ENCODE results near the gene DMRT1.
"Not testable (repeated sequence)": the region's sequence is repeated elsewhere in the genome, so short reads cannot be mapped to it uniquely, and the experiment has no call there.

The DMRT1 gene

GRCh38 chr9:912776-913175 lies 71.3 kb downstream of the DMRT1 start:
- peaks cover 5% of the 10 kb centered on the region for H3K27me3 ChIP-seq (ENCODE audit: insufficient read depth, low read length)
- H3K4me1 ChIP-seq (ENCODE audit: insufficient read depth, low read length), result no peaks in the 10 kb centered on the region
- H3K9me3 ChIP-seq (ENCODE audit: low read length), result no peaks in the 10 kb centered on the region
- H3K36me3 ChIP-seq (ENCODE audit: insufficient read depth, low read length), result no peaks in the 10 kb centered on the region
- H2AFZ ChIP-seq (ENCODE audit: low read depth, low read length), result no peak overlapping the region
- no peak overlapping the region for H3K4me3 ChIP-seq (ENCODE audit: low read length)

- not testable (repeated sequence) for H3K4me1 ChIP-seq (ENCODE audit: insufficient read depth, low read length); H3K27me3 ChIP-seq (ENCODE audit: insufficient read depth, low read length); H3K9me3 ChIP-seq (ENCODE audit: low read length); H3K4me3 ChIP-seq (ENCODE audit: low read length); H2AFZ ChIP-seq (ENCODE audit: low read depth, low read length); H3K36me3 ChIP-seq (ENCODE audit: insufficient read depth, low read length)
Measured at GRCh38 chr9:913526-913925, 72.0 kb downstream of the DMRT1 start.

GRCh38 chr9:917730-918129 lies 76.2 kb downstream of the DMRT1 start:
- Histone ChIP-seq H3K9me3 (ENCODE audit: low read length) (no peaks in the 10 kb centered on the region), H3K4me1 (ENCODE audit: insufficient read depth, low read length) (no peaks in the 10 kb centered on the region), H3K36me3 (ENCODE audit: insufficient read depth, low read length) (no peaks in the 10 kb centered on the region), H3K27me3 (ENCODE audit: insufficient read depth, low read length) (no peaks in the 10 kb centered on the region), H3K4me3 (ENCODE audit: low read length) (no peak overlapping the region), H2AFZ (ENCODE audit: low read depth, low read length) (no peak overlapping the region)

- H3K4me1 ChIP-seq (ENCODE audit: insufficient read depth, low read length), result no peaks in the 10 kb centered on the region
- H3K9me3 ChIP-seq (ENCODE audit: low read length), result no peaks in the 10 kb centered on the region
- H3K36me3 ChIP-seq (ENCODE audit: insufficient read depth, low read length), result no peaks in the 10 kb centered on the region
- H3K27me3 ChIP-seq (ENCODE audit: insufficient read depth, low read length), result no peaks in the 10 kb centered on the region
- H3K4me3 ChIP-seq (ENCODE audit: low read length), result no peak overlapping the region
- no peak overlapping the region for H2AFZ ChIP-seq (ENCODE audit: low read depth, low read length)
Measured at GRCh38 chr9:920927-921326, 79.4 kb downstream of the DMRT1 start.

DNA sequence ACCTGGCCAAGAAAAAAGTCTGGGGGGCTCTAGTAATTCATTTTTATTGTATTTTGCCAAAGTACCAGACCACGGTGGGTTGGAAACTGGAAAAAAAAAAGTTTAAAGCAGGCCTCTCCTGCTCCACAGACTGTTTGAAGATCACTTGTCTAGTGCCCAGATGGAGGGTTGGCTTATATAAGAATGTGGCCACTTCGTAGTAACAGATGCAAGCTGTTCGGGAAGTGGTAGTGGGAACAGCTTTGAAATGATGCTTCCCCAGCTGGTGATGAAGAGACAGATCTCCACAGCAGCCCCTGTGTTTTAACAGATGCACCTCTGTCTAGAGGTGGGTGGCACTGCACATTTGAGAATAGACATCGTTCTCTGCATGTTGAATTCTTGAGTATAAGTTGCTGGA lies 80.7 kb downstream of the DMRT1 start:
- Histone ChIP-seq H3K36me3 (ENCODE audit: insufficient read depth, low read length) (no peaks in the 10 kb centered on the region), H3K27me3 (ENCODE audit: insufficient read depth, low read length) (no peaks in the 10 kb centered on the region)

DNA sequence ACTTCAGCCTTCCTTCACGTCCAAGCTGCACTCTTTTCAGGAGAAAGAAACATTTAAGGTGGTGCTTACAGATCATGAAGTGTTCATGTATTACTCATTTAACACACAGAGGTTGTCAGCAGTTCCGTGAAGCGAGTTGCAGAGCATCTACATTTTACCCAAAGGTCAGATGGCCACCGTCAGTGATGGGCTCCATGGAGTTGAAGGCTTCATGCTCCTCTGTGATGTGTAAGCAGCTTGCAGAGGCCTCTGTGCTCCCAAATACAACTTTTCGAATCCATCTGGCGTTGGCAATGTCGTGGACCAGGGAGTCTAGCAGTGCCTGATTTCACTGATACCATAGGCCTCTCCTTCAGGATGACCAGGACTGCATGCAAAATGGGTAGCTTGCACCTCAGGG lies 81.2 kb downstream of the DMRT1 start:
- no peaks in the 10 kb centered on the region for H3K4me1 ChIP-seq (ENCODE audit: insufficient read depth, low read length)
- H3K9me3 ChIP-seq (ENCODE audit: low read length), result no peaks in the 10 kb centered on the region
- H3K36me3 ChIP-seq (ENCODE audit: insufficient read depth, low read length), result no peaks in the 10 kb centered on the region
- H3K4me3 ChIP-seq (ENCODE audit: low read length), result no peak overlapping the region
- H2AFZ ChIP-seq (ENCODE audit: low read depth, low read length), result no peak overlapping the region
- H3K27me3 ChIP-seq (ENCODE audit: insufficient read depth, low read length), result no peaks in the 10 kb centered on the region

More for the DNA sequence above, 80.7 kb downstream of the DMRT1 start:
- no peak overlapping the region for H3K4me3 ChIP-seq (ENCODE audit: low read length)
- no peaks in the 10 kb centered on the region for H3K9me3 ChIP-seq (ENCODE audit: low read length)
- H2AFZ ChIP-seq (ENCODE audit: low read depth, low read length), result no peak overlapping the region
- H3K4me1 ChIP-seq (ENCODE audit: insufficient read depth, low read length), result no peaks in the 10 kb centered on the region

GRCh38 chr9:926976-927375 lies 85.5 kb downstream of the DMRT1 start:
- Histone ChIP-seq H3K4me3 (ENCODE audit: low read length) (no peak overlapping the region), H3K36me3 (ENCODE audit: insufficient read depth, low read length) (no peaks in the 10 kb centered on the region), H2AFZ (ENCODE audit: low read depth, low read length) (no peak overlapping the region), H3K27me3 (ENCODE audit: insufficient read depth, low read length) (no peaks in the 10 kb centered on the region), H3K4me1 (ENCODE audit: insufficient read depth, low read length) (no peaks in the 10 kb centered on the region), H3K9me3 (ENCODE audit: low read length) (no peaks in the 10 kb centered on the region)

GRCh38 chr9:928363-929042 lies 87.0 kb downstream of the DMRT1 start:
- H3K4me3 ChIP-seq (ENCODE audit: low read length), result no peak overlapping the region
- no peak overlapping the region for H2AFZ ChIP-seq (ENCODE audit: low read depth, low read length)
- H3K9me3 ChIP-seq (ENCODE audit: low read length), result no peaks in the 10 kb centered on the region

GRCh38 chr9:929719-930118 lies 88.2 kb downstream of the DMRT1 start:
- Histone ChIP-seq H2AFZ (ENCODE audit: low read depth, low read length) (no peak overlapping the region), H3K27me3 (ENCODE audit: insufficient read depth, low read length) (no peaks in the 10 kb centered on the region), H3K4me3 (ENCODE audit: low read length) (no peak overlapping the region), H3K9me3 (ENCODE audit: low read length) (no peaks in the 10 kb centered on the region), H3K36me3 (ENCODE audit: insufficient read depth, low read length) (no peaks in the 10 kb centered on the region), H3K4me1 (ENCODE audit: insufficient read depth, low read length) (no peaks in the 10 kb centered on the region)

More at GRCh38 chr9:928363-929042, 87.0 kb downstream of the DMRT1 start:
- no peaks in the 10 kb centered on the region for H3K36me3 ChIP-seq (ENCODE audit: insufficient read depth, low read length)
- H3K27me3 ChIP-seq (ENCODE audit: insufficient read depth, low read length), result no peaks in the 10 kb centered on the region
- H3K4me1 ChIP-seq (ENCODE audit: insufficient read depth, low read length), result no peaks in the 10 kb centered on the region

GRCh38 chr9:933356-933755 lies 91.9 kb downstream of the DMRT1 start:
- Histone ChIP-seq H3K9me3 (ENCODE audit: low read length) (no peaks in the 10 kb centered on the region), H3K4me3 (ENCODE audit: low read length) (no peak overlapping the region), H3K27me3 (ENCODE audit: insufficient read depth, low read length) (no peaks in the 10 kb centered on the region), H3K36me3 (ENCODE audit: insufficient read depth, low read length) (no peaks in the 10 kb centered on the region), H2AFZ (ENCODE audit: low read depth, low read length) (no peak overlapping the region), H3K4me1 (ENCODE audit: insufficient read depth, low read length) (no peaks in the 10 kb centered on the region)

- H2AFZ ChIP-seq (ENCODE audit: low read depth, low read length), result no peak overlapping the region
- no peak overlapping the region for H3K4me3 ChIP-seq (ENCODE audit: low read length)
- H3K9me3 ChIP-seq (ENCODE audit: low read length), result no peaks in the 10 kb centered on the region
- H3K27me3 ChIP-seq (ENCODE audit: insufficient read depth, low read length), result no peaks in the 10 kb centered on the region
- no peaks in the 10 kb centered on the region for H3K4me1 ChIP-seq (ENCODE audit: insufficient read depth, low read length)
- H3K36me3 ChIP-seq (ENCODE audit: insufficient read depth, low read length), result no peaks in the 10 kb centered on the region
Measured at GRCh38 chr9:935348-935965, 94.0 kb downstream of the DMRT1 start.

DNA sequence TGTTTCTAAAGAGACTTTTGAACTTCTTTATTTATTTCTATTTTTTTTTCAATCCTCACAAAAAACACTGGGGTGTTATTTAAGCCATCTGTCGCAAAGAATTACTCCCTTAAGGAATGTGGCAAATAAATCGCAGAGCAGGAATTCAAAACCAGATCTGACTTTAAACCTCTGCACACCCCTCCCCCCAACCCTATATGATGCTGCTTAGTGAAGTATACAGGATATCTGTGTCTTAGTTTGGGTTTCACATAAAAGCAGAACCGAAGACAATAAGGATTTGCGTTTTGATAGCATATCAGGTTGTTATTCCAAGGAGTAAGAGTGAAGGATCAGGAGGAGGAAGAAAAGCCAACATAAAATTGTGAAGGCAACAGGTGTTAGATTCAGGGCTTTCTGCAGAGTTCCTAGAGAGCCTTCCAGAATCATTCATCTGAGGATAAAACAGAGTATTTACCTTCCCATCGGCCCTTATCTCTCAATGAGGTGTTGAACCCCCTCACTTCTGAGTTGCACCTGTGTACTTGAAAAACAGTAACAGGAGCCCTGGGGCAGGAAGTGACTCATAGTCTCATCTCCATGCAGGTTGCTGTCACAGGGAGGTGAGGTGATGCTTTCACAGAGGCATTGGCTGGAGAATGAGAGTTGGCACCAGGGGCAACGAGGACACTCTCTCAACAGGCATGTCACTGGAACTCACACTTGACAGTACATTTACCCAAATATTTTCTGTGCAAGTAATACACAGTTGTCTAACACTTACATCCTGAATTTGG lies 101.5 kb downstream of the DMRT1 start:
- no peak overlapping the region for H3K4me3 ChIP-seq (ENCODE audit: low read length)
- no peak overlapping the region for H2AFZ ChIP-seq (ENCODE audit: low read depth, low read length)
- H3K9me3 ChIP-seq (ENCODE audit: low read length), result no peaks in the 10 kb centered on the region
- peaks cover 2% of the 10 kb centered on the region for H3K27me3 ChIP-seq (ENCODE audit: insufficient read depth, low read length)
- H3K36me3 ChIP-seq (ENCODE audit: insufficient read depth, low read length), result no peaks in the 10 kb centered on the region
- H3K4me1 ChIP-seq (ENCODE audit: insufficient read depth, low read length), result no peaks in the 10 kb centered on the region

DNA sequence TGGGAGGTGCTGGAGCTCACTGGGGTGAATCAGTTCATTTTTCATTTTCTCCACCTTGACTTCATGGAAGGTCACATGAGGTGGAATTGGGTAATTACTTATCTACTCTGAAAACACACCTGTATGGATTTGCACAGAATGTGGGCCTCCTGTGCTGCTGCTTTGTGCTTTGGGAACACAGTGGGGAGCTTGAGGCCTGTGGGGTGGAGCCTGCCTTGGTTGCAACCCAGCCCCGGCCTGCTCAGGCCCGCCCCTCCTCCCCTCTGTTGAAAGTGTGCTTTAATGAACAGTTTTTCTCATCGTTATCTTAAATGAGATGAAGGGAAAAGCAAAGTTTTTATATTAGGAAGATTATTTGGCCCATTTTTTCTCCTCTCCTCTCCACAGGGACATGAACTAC lies 106.5 kb downstream of the DMRT1 start:
- Histone ChIP-seq H3K4me3 (ENCODE audit: low read length) (no peak overlapping the region), H3K36me3 (ENCODE audit: insufficient read depth, low read length) (no peaks in the 10 kb centered on the region), H2AFZ (ENCODE audit: low read depth, low read length) (no peak overlapping the region), H3K27me3 (ENCODE audit: insufficient read depth, low read length) (peaks cover 6% of the 10 kb centered on the region), H3K9me3 (ENCODE audit: low read length) (no peaks in the 10 kb centered on the region), H3K4me1 (ENCODE audit: insufficient read depth, low read length) (no peaks in the 10 kb centered on the region)
